ENCODE results near the gene LCN10.

DNA sequence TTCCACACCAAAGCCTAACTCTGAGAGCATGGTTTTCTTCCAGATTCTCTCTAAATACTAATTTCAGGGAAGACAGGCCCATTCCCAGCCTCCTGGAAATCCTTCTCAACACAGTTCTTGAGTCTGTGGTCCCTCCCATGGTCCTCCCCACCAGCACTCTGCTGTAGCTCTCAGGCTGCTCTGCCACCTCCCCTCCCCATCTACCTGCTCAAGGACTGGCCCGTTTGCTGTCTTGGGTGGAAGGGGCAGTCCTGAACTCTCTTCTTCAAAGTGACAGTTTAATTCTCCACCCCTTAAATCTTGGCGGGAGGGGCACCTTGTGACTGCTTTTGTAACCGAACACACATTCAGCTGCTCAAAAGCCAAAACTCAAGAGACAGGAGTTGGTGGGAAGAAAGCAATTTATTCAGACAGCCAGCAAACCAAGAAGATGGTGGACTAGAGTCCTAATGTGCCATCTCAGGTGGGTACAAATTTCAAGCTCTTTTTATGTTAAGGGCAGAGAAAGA, 29.2 kb upstream of the LCN10 start:
- TF ChIP-seq, protein P1, sequence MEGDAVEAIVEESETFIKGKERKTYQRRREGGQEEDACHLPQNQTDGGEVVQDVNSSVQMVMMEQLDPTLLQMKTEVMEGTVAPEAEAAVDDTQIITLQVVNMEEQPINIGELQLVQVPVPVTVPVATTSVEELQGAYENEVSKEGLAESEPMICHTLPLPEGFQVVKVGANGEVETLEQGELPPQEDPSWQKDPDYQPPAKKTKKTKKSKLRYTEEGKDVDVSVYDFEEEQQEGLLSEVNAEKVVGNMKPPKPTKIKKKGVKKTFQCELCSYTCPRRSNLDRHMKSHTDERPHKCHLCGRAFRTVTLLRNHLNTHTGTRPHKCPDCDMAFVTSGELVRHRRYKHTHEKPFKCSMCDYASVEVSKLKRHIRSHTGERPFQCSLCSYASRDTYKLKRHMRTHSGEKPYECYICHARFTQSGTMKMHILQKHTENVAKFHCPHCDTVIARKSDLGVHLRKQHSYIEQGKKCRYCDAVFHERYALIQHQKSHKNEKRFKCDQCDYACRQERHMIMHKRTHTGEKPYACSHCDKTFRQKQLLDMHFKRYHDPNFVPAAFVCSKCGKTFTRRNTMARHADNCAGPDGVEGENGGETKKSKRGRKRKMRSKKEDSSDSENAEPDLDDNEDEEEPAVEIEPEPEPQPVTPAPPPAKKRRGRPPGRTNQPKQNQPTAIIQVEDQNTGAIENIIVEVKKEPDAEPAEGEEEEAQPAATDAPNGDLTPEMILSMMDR (IDR thresholded peaks at IDR 0.05; ENCODE audit: low read depth, low read length): no peak
- TF ChIP-seq EZH2phosphoT487 (IDR thresholded peaks at IDR 0.05; ENCODE audit: low read depth): no peak

Data from OCI-LY3 (cell line).